Measurements from ENCODE around the gene ACSF3.

The ACSF3 gene

DNA sequence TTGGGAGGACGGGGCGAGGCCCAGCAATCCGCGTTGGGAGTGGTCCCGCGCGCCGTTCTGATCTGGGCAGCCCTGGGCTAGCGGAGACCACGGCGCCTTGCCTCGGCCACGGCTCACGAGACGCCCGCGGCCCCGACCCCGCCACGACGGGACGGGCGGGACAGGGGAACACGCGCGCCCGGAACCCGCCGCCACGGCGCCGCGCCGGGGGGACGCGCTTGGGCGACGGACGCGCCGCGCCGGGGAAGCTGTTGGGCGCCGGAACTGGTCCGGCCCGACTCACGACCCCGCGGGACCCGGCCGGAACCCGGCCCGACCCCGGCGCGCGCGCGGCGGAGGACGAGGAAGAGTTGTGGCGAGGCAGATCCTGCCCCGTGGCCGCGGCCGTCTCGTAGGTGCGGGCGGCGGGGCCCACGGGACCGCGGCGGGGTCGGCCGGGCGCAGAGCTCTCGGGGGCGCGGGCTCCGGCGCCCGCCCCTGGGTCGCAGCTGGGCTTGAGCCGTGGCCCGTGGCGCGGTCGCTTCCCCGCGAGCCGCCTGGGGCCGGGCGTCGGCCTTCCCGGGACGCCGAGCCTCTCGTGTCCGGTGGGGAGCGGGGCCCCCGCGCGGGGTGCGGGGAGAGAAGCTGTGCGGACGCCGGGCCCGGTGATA, at the start of gene ACSF3:
TSS of gene ACSF3 (plus strand) at position 251 of the 650 bp plus-strand sequence. CDS start 6,830 bp downstream, outside the sequence.
- DNase-seq (ENCODE audit: low read depth, low spot score): no peak

DNA sequence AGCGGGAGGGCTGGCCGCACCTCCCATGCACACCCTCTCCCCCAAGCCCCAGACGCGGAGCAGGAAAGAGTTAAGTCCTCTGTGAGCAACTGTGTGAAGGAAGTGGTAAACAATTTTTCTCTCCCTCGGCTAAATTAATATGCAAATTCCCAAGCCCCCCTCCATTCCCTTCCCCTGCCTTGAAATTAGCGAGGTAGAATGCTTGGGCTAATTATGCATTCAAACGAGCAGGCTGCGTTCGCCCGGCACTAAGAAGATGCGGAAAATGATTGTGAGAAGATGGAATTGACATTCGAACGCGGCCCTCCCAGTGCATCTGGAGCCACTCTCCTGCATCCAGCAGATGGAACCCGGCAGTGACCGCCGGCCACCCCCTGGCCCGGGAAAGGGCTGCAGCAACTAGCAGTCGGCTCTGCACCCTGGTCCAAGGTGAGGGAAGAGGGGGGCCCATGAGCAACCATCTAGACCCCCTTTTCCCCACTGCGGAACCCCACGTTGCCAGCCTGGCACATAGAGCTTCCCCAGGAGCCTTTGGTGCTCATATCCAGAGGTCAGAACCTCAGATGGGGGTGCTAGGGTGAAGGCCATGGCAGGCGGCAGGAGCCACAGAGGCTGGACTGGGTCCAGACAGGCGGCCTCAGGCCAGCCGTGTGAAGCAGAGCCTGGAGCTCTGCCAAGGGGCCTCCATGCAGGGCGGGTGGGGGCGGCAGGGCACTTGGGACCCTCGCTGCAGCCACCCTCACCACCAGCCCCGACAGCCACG, 49.1 kb upstream of the ACSF3 start:
- no peak for DNase-seq (ENCODE audit: low read depth, low spot score)

DNA sequence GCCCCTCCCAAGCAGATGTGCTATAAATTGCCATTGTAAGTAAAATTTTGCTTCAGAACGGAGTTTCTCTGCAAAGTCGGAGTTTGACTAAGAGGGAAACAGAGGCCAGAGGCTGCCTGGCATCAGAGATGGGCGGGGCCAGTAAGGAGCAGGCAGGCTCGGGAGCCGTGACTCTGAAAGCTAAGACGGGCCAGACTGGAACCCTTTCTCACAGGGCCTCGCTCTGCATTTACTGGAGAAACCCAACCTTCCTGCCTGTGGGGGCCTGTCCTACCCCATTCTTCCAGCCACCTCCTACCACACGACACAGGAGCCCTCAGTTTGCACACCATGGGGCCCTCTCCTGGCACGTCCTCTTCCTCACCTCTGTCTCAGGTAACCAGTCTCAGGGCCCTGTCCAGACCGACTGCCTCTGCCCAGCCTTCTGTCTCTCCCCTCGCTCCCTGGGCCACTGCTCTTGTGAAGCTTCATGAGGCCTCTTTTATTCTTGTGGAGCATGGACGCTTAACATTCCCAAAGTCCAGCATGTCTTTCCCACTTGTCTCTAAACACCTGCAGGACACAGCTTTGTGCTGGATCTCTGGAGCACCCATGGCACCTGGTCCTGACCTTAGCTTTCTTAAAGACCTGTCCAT, 48.4 kb upstream of the ACSF3 start:
- no peak for DNase-seq (ENCODE audit: low read depth, low spot score)

GRCh38 chr16:89045881-89046280, 47.8 kb upstream of the ACSF3 start:
- DNase-seq (ENCODE audit: low read depth, low spot score): no peak

DNA sequence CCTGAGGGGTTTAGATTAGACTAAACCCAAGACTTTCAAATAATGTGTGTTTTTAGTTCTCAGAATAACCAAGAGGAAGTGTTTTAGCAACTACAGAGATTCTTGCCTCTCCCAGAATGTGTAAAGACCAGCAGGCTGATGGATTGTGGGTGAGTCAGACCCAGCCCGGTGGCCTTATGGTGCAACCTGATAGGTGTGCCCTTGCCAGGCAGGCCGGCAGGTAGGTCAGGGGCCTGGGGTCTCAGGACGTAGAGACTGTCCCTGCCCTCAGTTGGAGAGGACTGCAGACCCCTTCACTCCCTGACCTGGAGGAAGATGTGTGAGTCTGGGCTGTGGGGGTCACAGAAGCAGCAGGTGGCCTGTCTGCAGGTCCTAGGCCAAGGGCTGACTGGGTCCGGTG, 47.2 kb upstream of the ACSF3 start:
- DNase-seq (ENCODE audit: low read depth, low spot score): no peak

- no peak for DNase-seq (ENCODE audit: low read depth, low spot score)
Observed at GRCh38 chr16:89047331-89048089, 46.1 kb upstream of the ACSF3 start.

DNA sequence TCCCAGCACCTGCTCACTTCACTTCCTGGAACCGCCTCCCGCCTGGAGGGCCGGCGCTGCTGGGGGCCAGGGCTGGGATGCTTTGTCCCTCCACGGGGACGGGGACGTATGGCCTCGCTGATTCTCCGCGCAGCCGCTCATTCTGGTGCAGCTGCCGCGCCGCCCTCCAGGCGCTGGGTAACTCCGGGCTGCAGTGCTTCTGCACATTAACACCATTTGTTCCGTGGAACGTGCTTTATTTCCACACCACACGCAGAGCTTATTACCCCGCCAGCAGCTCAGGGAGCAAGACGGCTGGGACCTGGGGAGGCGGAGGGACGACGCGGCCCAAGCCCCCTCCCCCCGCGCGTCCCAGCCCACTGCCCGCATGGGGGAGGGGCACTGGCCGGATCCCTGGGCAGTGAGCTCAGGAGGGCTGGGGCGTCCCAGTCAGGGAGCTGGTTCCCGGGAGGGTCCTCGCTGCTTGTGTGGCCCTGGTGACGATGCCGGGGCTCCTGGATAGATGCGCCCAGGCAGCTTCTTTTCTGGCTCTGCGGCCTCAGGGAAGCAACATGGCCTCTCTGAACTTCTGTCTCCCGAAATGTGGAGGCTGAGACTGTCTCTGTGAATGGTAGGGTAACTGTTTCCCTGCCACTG, 45.4 kb upstream of the ACSF3 start:
- no peak for DNase-seq (ENCODE audit: low read depth, low spot score)

DNA sequence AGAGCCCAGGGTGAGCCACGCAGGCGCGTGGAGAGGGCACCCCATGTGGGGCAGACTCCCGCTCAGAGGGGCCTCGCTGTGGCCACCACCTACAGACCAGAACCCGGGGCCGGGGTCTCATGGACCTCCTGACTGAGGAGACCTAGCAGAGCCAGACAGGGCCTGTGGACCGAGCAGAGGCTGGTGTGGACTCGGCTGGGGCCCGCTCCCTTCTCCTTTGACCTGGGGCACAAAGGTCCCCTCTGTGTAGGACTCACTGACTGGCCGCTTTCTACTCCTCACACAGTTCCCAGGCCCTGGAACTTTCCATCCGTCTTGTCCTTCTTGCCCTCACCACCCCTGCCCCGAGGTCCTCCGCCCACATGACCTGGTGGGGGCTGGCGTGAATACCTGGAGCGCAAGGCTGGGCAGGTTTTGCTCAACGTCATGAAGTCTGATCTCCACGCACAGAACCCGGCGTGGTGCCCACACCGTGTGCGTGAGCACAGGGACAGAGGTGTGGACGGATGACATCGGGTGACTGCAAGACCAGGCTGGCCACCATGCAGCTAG, 44.7 kb upstream of the ACSF3 start:
- DNase-seq (ENCODE audit: low read depth, low spot score): no peak

DNA sequence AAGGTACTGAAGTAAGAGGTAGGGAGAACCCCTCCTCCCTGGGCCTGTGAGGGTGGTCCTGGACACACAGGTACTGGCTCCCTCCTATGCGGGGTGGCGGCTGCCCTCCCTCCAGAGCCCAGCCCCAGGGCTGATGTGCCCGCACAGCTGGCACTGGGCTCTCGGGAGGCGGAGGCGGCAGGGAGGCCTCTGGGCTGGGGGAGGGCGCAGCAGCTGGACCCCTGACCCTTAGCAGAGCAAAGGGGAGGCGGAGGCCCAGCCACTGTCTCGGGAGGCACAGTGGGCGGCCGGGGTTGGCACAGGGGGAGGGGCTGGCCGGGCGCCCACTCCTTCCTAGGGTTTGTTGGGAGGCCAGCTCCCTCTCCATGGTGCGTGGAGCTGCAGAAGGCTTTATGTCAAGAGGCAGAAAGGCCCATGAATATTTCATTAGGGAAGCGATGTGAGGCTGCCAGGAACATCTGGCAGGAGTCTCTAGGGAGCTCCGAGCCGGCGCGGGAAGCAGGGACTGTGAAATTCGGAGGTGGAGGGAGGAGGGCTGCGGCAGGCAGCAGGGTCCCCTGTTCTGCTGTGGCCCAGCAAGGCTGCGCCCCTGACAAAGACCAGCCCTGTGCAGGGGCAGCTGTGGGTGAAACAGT, 44.1 kb upstream of the ACSF3 start:
- no peak for DNase-seq (ENCODE audit: low read depth, low spot score)

DNA sequence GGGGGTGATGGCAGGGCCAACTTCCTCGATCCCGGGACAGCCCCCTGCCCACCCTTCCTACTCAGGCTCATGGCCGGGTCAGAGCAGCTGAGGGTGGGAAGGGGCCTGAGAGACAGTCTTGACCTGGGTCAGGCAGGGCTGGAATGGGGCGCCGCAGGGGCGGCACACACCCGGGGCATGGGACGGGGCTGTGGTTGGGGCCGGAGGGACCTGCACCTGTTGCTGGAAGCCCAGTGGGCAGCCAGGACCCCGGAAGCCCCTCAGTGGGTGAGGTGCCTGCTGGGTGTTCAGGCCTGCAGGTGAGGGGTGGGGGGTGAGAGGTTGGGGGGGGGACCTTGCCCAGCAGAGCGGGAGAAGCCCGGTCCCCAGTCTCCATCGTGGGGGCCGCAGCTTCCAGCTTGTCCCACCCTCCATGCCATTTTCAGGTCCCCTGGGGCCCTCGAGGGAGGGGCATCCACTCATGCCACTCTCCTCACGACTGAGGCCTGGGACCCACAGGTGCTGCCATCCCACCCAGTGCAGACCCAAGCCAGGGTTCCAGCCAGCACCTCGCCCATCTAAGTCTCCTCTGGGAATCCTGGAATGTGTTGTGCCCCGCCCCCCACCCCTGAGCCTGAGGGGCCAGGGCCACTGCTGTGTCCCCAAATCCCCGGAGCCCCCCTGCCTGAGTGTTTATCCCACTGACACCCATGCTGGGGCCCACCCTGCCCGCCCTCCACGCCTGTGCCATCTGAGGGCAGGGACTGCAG, 43.4 kb upstream of the ACSF3 start:
- no peak for DNase-seq (ENCODE audit: low read depth, low spot score)

- no peak for DNase-seq (ENCODE audit: low read depth, low spot score)
Observed at GRCh38 chr16:89050868-89051311, 42.8 kb upstream of the ACSF3 start.

DNA sequence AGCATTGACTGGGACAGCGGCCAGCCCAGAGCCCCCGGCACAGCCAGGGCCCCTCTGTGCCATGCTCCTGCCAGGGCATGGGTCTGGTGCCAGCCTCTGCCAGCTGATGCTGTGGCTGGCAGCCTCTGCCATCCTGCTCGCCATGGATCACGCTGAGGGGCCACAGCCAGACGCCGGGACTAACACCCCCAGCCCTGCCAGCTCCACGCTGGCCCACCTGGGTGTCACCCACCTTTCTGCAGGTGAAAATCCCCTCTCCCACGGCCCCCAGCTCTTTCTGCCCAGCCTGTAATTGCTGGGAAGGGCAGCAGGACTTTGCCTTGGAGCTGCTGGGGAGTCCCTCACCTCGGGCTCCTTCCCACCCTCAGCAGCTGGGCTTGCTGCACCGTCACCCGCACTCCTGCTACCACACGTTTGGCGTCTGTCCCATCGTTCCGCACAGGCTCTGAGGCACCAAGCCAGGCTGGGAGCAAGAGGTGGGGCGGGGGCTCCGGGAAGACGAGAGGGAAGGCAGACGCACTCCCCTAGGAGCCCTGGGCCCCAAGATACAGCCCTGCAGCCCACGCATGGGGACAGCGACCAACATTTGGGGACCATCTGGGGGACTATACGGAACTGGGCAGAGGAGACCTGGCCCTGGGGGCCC, 42.0 kb upstream of the ACSF3 start:
- DNase-seq (ENCODE audit: low read depth, low spot score): no peak

- DNase-seq (ENCODE audit: low read depth, low spot score): no peak
Observed at GRCh38 chr16:89052191-89052889, 41.3 kb upstream of the ACSF3 start.

DNA sequence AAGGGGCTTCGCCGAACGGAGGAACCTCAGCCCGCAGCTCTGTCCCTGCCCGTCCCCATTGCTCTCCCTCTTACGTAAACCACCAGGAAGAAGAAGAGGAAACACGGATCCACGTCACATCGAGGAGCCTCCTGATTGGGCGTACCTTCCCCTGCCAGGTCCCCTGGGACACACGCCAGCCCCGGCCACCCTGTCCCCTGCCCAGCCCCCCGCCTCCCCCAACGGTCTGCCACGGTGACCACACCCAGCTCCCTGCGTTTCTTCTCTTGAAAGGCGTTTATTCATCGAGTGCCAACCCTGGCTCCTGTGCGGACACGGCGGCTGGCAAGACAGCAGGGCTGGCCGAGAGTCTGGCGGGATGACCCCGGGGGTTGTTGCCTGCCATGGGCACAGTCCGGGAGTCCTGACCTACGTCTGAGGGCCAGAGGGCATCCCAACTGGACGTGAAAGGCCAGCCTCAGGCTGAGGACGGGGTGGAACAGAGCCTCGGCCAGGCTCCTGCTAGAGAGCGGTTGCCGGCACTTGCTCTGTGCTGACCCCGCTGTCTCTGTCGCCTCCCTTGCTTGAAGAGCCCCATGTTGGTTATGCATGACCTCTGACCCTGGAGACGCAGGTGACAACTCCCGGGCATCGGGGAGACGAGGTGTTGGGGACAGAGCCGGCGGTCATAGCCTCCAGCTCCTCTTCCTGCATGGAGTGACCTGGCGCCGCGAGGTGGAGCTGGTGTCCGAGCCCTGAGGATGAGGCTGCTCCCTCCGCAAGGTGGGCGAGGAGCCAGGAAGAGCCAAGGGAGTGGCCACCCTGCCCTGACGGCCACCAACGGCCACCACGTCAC, 40.5 kb upstream of the ACSF3 start:
- no peak for DNase-seq (ENCODE audit: low read depth, low spot score)

DNA sequence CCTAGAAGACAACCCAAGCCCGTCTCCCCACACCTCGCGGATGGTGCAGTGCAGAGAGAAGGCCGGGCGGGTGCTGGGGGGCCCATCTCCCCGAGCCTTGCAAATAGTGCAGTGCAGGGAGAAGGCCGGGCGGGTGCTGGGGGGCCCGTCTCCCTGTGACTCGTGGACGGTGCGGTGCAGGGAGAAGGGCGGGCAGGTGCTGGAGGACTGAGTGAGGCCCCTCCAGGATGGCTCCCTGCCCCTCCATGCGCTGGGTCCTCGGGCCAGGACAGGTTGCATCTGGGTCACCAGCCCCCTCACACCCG, 40.0 kb upstream of the ACSF3 start:
- no peak for DNase-seq (ENCODE audit: low read depth, low spot score)

DNA sequence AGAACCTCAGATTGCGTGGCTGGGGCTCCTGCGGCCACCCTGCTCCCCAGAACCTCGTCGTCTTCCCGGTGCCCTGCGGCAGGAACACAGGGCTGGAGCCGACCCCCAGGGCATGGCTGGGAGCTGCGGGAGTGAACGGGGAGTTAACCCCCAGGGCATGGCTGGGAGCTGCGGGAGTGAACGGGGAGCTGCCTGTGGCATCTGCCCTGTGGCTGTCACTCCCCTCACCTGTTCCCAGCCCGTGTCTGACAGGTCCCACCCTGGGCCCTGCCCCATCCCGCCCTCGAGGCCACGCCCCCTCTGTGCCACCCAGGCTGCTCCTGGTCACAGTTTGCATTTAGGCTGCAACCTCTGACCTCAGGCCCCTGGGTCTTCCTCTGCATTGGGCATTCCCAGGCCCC, 39.4 kb upstream of the ACSF3 start:
- DNase-seq (ENCODE audit: low read depth, low spot score): no peak

DNA sequence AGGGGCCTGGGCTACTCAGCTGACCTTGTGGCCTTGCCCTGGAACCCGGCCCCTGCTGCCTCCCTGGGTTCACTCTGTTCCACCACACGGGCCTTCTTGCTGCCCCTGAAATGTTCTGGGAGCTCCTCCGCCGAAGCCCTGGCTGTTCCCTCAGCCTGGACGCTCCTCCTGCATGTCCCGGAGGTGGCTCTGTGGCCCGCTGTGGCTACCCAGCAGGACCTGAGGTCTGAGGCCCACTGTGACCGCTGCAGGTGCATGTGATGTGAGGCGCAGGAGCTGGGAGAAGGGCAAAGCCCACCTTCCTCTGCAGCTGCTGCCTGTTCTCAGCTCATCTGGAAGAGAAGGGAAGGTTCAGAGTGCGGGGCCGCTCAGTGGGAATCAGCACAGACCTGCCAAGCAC, 38.9 kb upstream of the ACSF3 start:
- DNase-seq (ENCODE audit: low read depth, low spot score): no peak

GRCh38 chr16:89055313-89055712, 38.3 kb upstream of the ACSF3 start:
- DNase-seq (ENCODE audit: low read depth, low spot score): no peak

All from iPS DF 19.7 (cell line).